Esophagus muscularis mucosa (tissue), 4 donors: ENCODE data around the gene MYO15B. TPM values are rescaled to one million over a fixed set of nuclear protein-coding genes. Genes with fewer than 3 reads are reported as not detected.

Experiments
- DNase-seq: peaks from one replicate; pipeline ENCODE4 v3.0.0-alpha.2; 2017; ENCODE audit errors: extremely low spot score
- H3K27ac ChIP-seq, 4 donors: fragments of 200-600 bp; sonication (generic); replicated peaks in 1 of 4; 1 replicate in 3 of 4; 2 replicates in 1 of 4; pipeline ENCODE4 v1.5.1; 2016 to 2019; ENCODE audit warnings: mild to moderate bottlenecking in 1 of 4
- H3K27me3 ChIP-seq, 4 donors: fragments of 200-600 bp; sonication (generic); one replicate each; pipeline versions ENCODE4 v1.5.1 to v1.6.0; 2016 to 2019
- H3K36me3 ChIP-seq, 4 donors: fragments of 200-600 bp; sonication (generic); one replicate each; pipeline ENCODE4 v1.5.1; 2016 to 2019
- H3K4me1 ChIP-seq, 4 donors: fragments of 200-600 bp; sonication (generic); one replicate each; pipeline ENCODE4 v1.5.1; 2016 to 2019
- H3K4me3 ChIP-seq, 4 donors: fragments of 200-600 bp; sonication (generic); 1 replicate in 2 of 4; 2 replicates in 2 of 4; pipeline ENCODE4 v1.5.1; 2016 to 2019; ENCODE audit warnings: mild to moderate bottlenecking in 4 of 4, moderate library complexity in 1 of 4
- H3K9me3 ChIP-seq, 4 donors: fragments of 200-600 bp; sonication (generic); 1 replicate in 3 of 4; 2 replicates in 1 of 4; pipeline ENCODE4 v1.5.1; 2016 to 2019
- CTCF ChIP-seq, 3 experiments: fragments of 200-600 bp in 2 of 3; fragments of 450-650 bp in 1 of 3; sonication (generic) in 2 of 3; IDR thresholded peaks; one replicate each; pipeline ENCODE4 v1.5.1; 2017 to 2019; ENCODE audit warnings: antibody characterized with exemption in 3 of 3, mild to moderate bottlenecking in 2 of 3, moderate library complexity in 1 of 3
- EP300 ChIP-seq: sonication (generic); formaldehyde crosslinking; IDR thresholded peaks from one replicate; pipeline ENCODE4 v1.6.1; 2017; ENCODE audit warnings: antibody characterized with exemption
- POLR2A ChIP-seq: fragments of 450-650 bp; IDR thresholded peaks from one replicate; pipeline ENCODE4 v1.6.1; 2017; ENCODE audit warnings: antibody characterized with exemption, moderate library complexity, mild to moderate bottlenecking, low read depth
- POLR2AphosphoS5 ChIP-seq, 2 donors: sonication (generic); formaldehyde crosslinking; IDR thresholded peaks; one replicate each; pipeline ENCODE4 v1.6.1; 2017; ENCODE audit warnings: antibody characterized with exemption in 2 of 2
- WGBS: methylation state at CpG from one replicate; pipeline ENCODE4 v1.1.5; 2018; 5-methylcytosine and 5-hydroxymethylcytosine counted together
- intact Hi-C: fragments of 100-400 bp; cut with DNase I; formaldehyde crosslinking; loops from one replicate; pipeline ENCODE4 v1.15.1; 2023
- total RNA-seq, 4 donors: library from RNA; depleted of rRNA; stranded (reverse); fragments of >200 nt; gene quantifications; one replicate each; pipeline versions ENCODE4 v1.1.0 to v1.2.1, GENCODE V29; 2016

MYO15B gene
- total RNA-seq, 4 donors from 2014 or later = 34.5 to 61.9 (median 43.4) TPM

- TF ChIP-seq POLR2AphosphoS5 (IDR thresholded peaks at IDR 0.05) = peak; percentile 53 to 62
- peak; percentile 46 to 65 (median 61) for TF ChIP-seq CTCF (IDR thresholded peaks at IDR 0.05)
- no peak for TF ChIP-seq EP300
- TF ChIP-seq POLR2A = no peak
- Histone ChIP-seq H3K9me3 (no peaks in the 10 kb centered on the region), H3K4me1 (peaks cover 24 to 32% (median 30%) of the 10 kb centered on the region in 4 donors), H3K36me3 (peaks cover 0 to 28% (median 15%) of the 10 kb centered on the region in 4 donors), H3K27ac (peak overlapping the region; percentile 74 to 86 (median 86)), H3K4me3 (peak overlapping the region; percentile 35 to 48 (median 40)), H3K27me3 (no peaks in the 10 kb centered on the region)
- DNase-seq = peak; percentile 96
- intact Hi-C loops = loop anchor here (5.0 kb wide), 1 partner anchor 46 kb away; the partner anchor contains the start of gene MYO15B
- WGBS = 13% methylated on average over 5 of the region's 27 CpGs
Measured at GRCh38 chr17:75633486-75634375, 46.1 kb downstream of the MYO15B start.

- intact Hi-C loops = loop anchor here (5.0 kb wide), 1 partner anchor 47 kb away; the partner anchor contains the start of gene MYO15B
Measured at GRCh38 chr17:75634376-75634740, 46.8 kb downstream of the MYO15B start.

GRCh38 chr17:75634754-75635609 is 47.4 kb downstream of the MYO15B start:
- Histone ChIP-seq H3K27ac (peak overlapping the region; percentile 74 to 86 (median 86)), H3K27me3 (no peaks in the 10 kb centered on the region), H3K4me1 (peaks cover 24 to 42% (median 30%) of the 10 kb centered on the region in 4 donors), H3K4me3 (peak overlapping the region; percentile 35 to 48 (median 40)), H3K9me3 (no peaks in the 10 kb centered on the region), H3K36me3 (peaks cover 0 to 33% (median 17%) of the 10 kb centered on the region in 4 donors)
- TF ChIP-seq POLR2A (no peak), POLR2AphosphoS5 (IDR thresholded peaks at IDR 0.05) (no peak), CTCF (IDR thresholded peaks at IDR 0.05) (no peak), EP300 (no peak)
- DNase-seq = no peak
- WGBS = 86% methylated on average over 15 of the region's 20 CpGs
- intact Hi-C loops = loop anchor here (5.0 kb wide), 1 partner anchor 48 kb away; the partner anchor contains the start of gene MYO15B

More at GRCh38 chr17:75634376-75634740, 46.8 kb downstream of the MYO15B start:
- H3K27ac ChIP-seq = peak overlapping the region; percentile 74 to 86 (median 86)
- no peak for DNase-seq
- H3K4me3 ChIP-seq = peak overlapping the region; percentile 35 to 48 (median 40)
- 68% methylated on average over 7 of the region's 9 CpGs for WGBS
- no peaks in the 10 kb centered on the region for H3K27me3 ChIP-seq
- no peaks in the 10 kb centered on the region for H3K9me3 ChIP-seq
- H3K36me3 ChIP-seq = peaks cover 0 to 32% (median 17%) of the 10 kb centered on the region in 4 donors
- TF ChIP-seq CTCF (IDR thresholded peaks at IDR 0.05) (no peak), EP300 (no peak), POLR2A (no peak), POLR2AphosphoS5 (IDR thresholded peaks at IDR 0.05) (no peak)
- peaks cover 24 to 38% (median 30%) of the 10 kb centered on the region in 4 donors for H3K4me1 ChIP-seq

- DNase-seq = no peak
- intact Hi-C loops = no loop called here
- H3K4me3 ChIP-seq = peak overlapping the region; percentile 35 to 48 (median 40)
- peak overlapping the region in 2 of 4 donors; percentile 86 for H3K27ac ChIP-seq
- H3K27me3 ChIP-seq = no peaks in the 10 kb centered on the region
- peaks cover 0 to 33% (median 15%) of the 10 kb centered on the region in 4 donors for H3K36me3 ChIP-seq
- H3K9me3 ChIP-seq = no peaks in the 10 kb centered on the region
- peaks cover 24 to 42% (median 30%) of the 10 kb centered on the region in 4 donors for H3K4me1 ChIP-seq
- no peak for TF ChIP-seq EP300
- TF ChIP-seq POLR2AphosphoS5 (IDR thresholded peaks at IDR 0.05) = no peak
- TF ChIP-seq CTCF (IDR thresholded peaks at IDR 0.05) = no peak
- no peak for TF ChIP-seq POLR2A
- WGBS = 95% methylated on average over 10 of the region's 16 CpGs
Measured at GRCh38 chr17:75635610-75636202, 48.1 kb downstream of the MYO15B start.
